Prostate gland (tissue), 2 donors: Measurements from ENCODE around the gene TJP2.

Source experiments
- POLR2A ChIP-seq: fragments of 450-650 bp; IDR thresholded peaks from one replicate; pipeline ENCODE4 v1.6.1; 2016; ENCODE audit warnings: antibody characterized with exemption, mild to moderate bottlenecking
- TF ChIP-seq, protein P1 (sequence below), 4 experiments: fragments of 200-600 bp in 2 of 4; fragments of 450-650 bp in 2 of 4; sonication (generic) in 2 of 4; IDR thresholded peaks; 1 replicate in 3 of 4; 2 replicates in 1 of 4; pipeline ENCODE4 v1.5.1; 2016 to 2019; ENCODE audit warnings: antibody characterized with exemption in 4 of 4, mild to moderate bottlenecking in 2 of 4, moderate library complexity in 2 of 4

DNA sequence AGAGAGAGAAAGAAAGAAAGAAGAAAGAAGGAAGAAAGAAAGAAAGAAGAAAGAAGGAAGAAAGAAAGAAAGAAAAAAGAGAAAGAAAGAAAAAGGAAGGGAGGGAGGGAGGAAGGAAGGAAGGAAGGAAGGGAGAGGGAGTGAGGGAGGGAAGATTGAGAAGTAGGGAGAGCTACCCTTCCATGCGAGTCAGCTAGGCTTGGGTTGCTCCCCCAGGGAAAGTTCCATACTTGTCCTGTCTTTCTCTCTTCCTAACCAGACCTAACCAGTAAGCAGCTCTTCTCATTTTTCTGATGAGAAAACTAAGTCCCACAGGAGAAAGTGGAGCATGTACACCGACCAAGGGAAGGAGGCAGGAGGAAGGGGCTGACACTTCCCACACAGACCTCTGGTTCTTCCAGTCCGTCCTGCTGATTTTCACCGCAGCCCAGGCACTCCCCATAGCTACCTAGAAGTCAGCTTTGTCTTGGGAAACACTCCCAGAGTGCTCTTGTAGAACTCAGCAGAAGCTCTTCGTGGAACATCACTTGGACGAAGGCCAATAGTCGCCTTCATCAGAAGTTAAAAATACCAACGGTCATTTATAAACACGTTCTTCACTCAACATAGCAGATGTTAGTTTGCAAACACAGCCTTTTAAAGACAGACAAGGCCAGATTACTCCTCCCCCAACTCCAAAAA lies 121.9 kb downstream of the TJP2 start:
- TF ChIP-seq POLR2A: no peak
- TF ChIP-seq, protein P1, sequence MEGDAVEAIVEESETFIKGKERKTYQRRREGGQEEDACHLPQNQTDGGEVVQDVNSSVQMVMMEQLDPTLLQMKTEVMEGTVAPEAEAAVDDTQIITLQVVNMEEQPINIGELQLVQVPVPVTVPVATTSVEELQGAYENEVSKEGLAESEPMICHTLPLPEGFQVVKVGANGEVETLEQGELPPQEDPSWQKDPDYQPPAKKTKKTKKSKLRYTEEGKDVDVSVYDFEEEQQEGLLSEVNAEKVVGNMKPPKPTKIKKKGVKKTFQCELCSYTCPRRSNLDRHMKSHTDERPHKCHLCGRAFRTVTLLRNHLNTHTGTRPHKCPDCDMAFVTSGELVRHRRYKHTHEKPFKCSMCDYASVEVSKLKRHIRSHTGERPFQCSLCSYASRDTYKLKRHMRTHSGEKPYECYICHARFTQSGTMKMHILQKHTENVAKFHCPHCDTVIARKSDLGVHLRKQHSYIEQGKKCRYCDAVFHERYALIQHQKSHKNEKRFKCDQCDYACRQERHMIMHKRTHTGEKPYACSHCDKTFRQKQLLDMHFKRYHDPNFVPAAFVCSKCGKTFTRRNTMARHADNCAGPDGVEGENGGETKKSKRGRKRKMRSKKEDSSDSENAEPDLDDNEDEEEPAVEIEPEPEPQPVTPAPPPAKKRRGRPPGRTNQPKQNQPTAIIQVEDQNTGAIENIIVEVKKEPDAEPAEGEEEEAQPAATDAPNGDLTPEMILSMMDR (IDR thresholded peaks at IDR 0.05): no peak
